Loucy (cell line): ENCODE data around the gene SCARF2.
"Not testable (repeated sequence)": the region's sequence is repeated elsewhere in the genome, so short reads cannot be mapped to it uniquely, and the experiment has no call there.

ENCODE experiments used
- H2AFZ ChIP-seq: fragments of 200-600 bp; sonication (generic); 2 replicates; pipeline ENCODE4 v1.6.0; 2016; ENCODE audit warnings: antibody characterized with exemption, mild to moderate bottlenecking, low read length, moderate library complexity
- H3F3A ChIP-seq: fragments of 200-600 bp; 2 replicates; pipeline ENCODE4 v1.6.0; 2016; ENCODE audit warnings: antibody characterized with exemption, low read depth, mild to moderate bottlenecking
- H3K27me3 ChIP-seq: fragments of 200-600 bp; sonication (generic); 2 replicates; pipeline ENCODE4 v1.6.1; 2014; ENCODE audit warnings: low read length, mild to moderate bottlenecking; ENCODE audit not compliant: insufficient read depth, poor library complexity, severe bottlenecking
- H3K36me3 ChIP-seq: fragments of 200-600 bp; sonication (generic); 2 replicates; pipeline ENCODE4 v1.6.1; 2016; ENCODE audit warnings: low read length; ENCODE audit not compliant: insufficient read depth
- H3K4me1 ChIP-seq: fragments of 200-600 bp; sonication (generic); 2 replicates; pipeline ENCODE4 v1.5.1; 2014; ENCODE audit warnings: low read length, mild to moderate bottlenecking; ENCODE audit not compliant: insufficient read depth, poor library complexity, severe bottlenecking
- H3K4me2 ChIP-seq: fragments of 200-600 bp; sonication (generic); 2 replicates; pipeline ENCODE4 v1.6.0; 2014; ENCODE audit warnings: antibody characterized with exemption, low read length, low read depth, mild to moderate bottlenecking; ENCODE audit not compliant: poor library complexity, severe bottlenecking
- H3K4me3 ChIP-seq: fragments of 200-600 bp; sonication (generic); 2 replicates; pipeline ENCODE4 v1.5.1; 2014; ENCODE audit warnings: low read length, mild to moderate bottlenecking, mixed read lengths; ENCODE audit not compliant: poor library complexity, severe bottlenecking
- H3K79me2 ChIP-seq: fragments of 200-600 bp; sonication (generic); 2 replicates; pipeline ENCODE4 v1.6.1; 2014; ENCODE audit warnings: low read length; ENCODE audit not compliant: insufficient read depth
- H3K9ac ChIP-seq: fragments of 200-600 bp; sonication (generic); 2 replicates; pipeline ENCODE4 v1.6.0; 2014; ENCODE audit warnings: mild to moderate bottlenecking, low read depth, low read length, moderate library complexity; ENCODE audit not compliant: poor library complexity, severe bottlenecking
- H3K9me2 ChIP-seq: fragments of 200-600 bp; sonication (generic); replicated peaks from 2 replicates; pipeline ENCODE4 v1.6.1; 2016; ENCODE audit warnings: low read depth, low read length, mixed read lengths
- H3K9me3 ChIP-seq: fragments of 200-600 bp; sonication (generic); 2 replicates; pipeline ENCODE4 v1.6.1; 2014; ENCODE audit warnings: mild to moderate bottlenecking, antibody characterized with exemption, low read length, low read depth; ENCODE audit not compliant: insufficient read depth
- H4K20me1 ChIP-seq: fragments of 200-600 bp; sonication (generic); 2 replicates; pipeline ENCODE4 v1.6.0; 2014; ENCODE audit warnings: antibody characterized with exemption, low read length, mild to moderate bottlenecking; ENCODE audit not compliant: insufficient read depth, poor library complexity, severe bottlenecking
- CTCF ChIP-seq: fragments of 200-600 bp; sonication (generic); conservative IDR thresholded peaks from 2 replicates; pipeline ENCODE4 v1.5.1; 2014; ENCODE audit warnings: mild to moderate bottlenecking, antibody characterized with exemption, low read length
- EZH2phosphoT487 ChIP-seq: fragments of 200-600 bp; IDR thresholded peaks from 2 replicates; pipeline ENCODE4 v1.6.1; 2018; ENCODE audit warnings: antibody characterized with exemption, mild to moderate bottlenecking, moderate library complexity, borderline replicate concordance

The SCARF2 gene

GRCh38 chr22:20455709-20456063 is 18.1 kb upstream of the SCARF2 start:
- no peak for TF ChIP-seq CTCF
- no peak for TF ChIP-seq EZH2phosphoT487

GRCh38 chr22:20453222-20453621 is 15.6 kb upstream of the SCARF2 start:
- H3K4me1 ChIP-seq: peaks cover 10% of the 10 kb centered on the region
- H3K9me3 ChIP-seq: no peaks in the 10 kb centered on the region
- TF ChIP-seq EZH2phosphoT487: no peak
- TF ChIP-seq CTCF: no peak
- H2AFZ ChIP-seq: no peak overlapping the region
- no peak overlapping the region for H3K9ac ChIP-seq
- H3K36me3 ChIP-seq: no peaks in the 10 kb centered on the region; the same call in 1 of the 2 replicates
- H3K4me3 ChIP-seq: no peak overlapping the region
- no peaks in the 10 kb centered on the region for H4K20me1 ChIP-seq
- no peak overlapping the region for H3K4me2 ChIP-seq
- no peaks in the 10 kb centered on the region for H3K27me3 ChIP-seq
- no peaks in the 10 kb centered on the region for H3F3A ChIP-seq
- H3K9me2 ChIP-seq: no peaks in the 10 kb centered on the region
- no peaks in the 10 kb centered on the region for H3K79me2 ChIP-seq

More at GRCh38 chr22:20455709-20456063, 18.1 kb upstream of the SCARF2 start:
- H3K4me2 ChIP-seq: peak overlapping the region; percentile 43
- H3K27me3 ChIP-seq: no peaks in the 10 kb centered on the region
- no peaks in the 10 kb centered on the region for H3F3A ChIP-seq
- H3K9me3 ChIP-seq: no peaks in the 10 kb centered on the region
- peaks cover 10% of the 10 kb centered on the region for H3K4me1 ChIP-seq
- H4K20me1 ChIP-seq: no peaks in the 10 kb centered on the region
- H2AFZ ChIP-seq: peak overlapping the region; percentile 64
- H3K9me2 ChIP-seq: no peaks in the 10 kb centered on the region
- peak overlapping the region; percentile 23 for H3K9ac ChIP-seq
- H3K4me3 ChIP-seq: peak overlapping the region; percentile 32
- H3K79me2 ChIP-seq: no peaks in the 10 kb centered on the region
- H3K36me3 ChIP-seq: no peaks in the 10 kb centered on the region; the same call in 1 of the 2 replicates

GRCh38 chr22:20451920-20452319 is 14.3 kb upstream of the SCARF2 start:
- TF ChIP-seq CTCF (no peak), EZH2phosphoT487 (no peak)
- Histone ChIP-seq H3F3A (no peaks in the 10 kb centered on the region), H3K79me2 (no peaks in the 10 kb centered on the region), H2AFZ (no peak overlapping the region), H3K4me1 (peaks cover 10% of the 10 kb centered on the region), H3K4me3 (no peak overlapping the region), H3K27me3 (no peaks in the 10 kb centered on the region), H3K9ac (no peak overlapping the region), H3K9me3 (no peaks in the 10 kb centered on the region), H3K36me3 (no peaks in the 10 kb centered on the region), H3K9me2 (no peaks in the 10 kb centered on the region), H3K4me2 (no peak overlapping the region), H4K20me1 (no peaks in the 10 kb centered on the region)

- not testable (repeated sequence) for H3K9me3 ChIP-seq, H3F3A ChIP-seq, H3K4me2 ChIP-seq, H2AFZ ChIP-seq, H4K20me1 ChIP-seq, H3K27me3 ChIP-seq, H3K4me3 ChIP-seq, H3K36me3 ChIP-seq, H3K4me1 ChIP-seq, H3K9me2 ChIP-seq, H3K79me2 ChIP-seq, H3K9ac ChIP-seq
Observed at GRCh38 chr22:20451129-20451778, 13.6 kb upstream of the SCARF2 start.
